B cell (primary cell): ENCODE measurements around the gene DLL1. TPM values are rescaled to one million over a fixed set of nuclear protein-coding genes. Genes with fewer than 3 reads are reported as not detected.

Source experiments
- ATAC-seq: fragments of 200-7000 bp; cut with Tn5 transposase; one replicate; pipeline ENCODE4 v1.10.0; 2021; ENCODE audit warnings: low read depth, mild to moderate bottlenecking, moderate number of reproducible peaks, moderate library complexity
- CTCF ChIA-PET: fragments of 350-600 bp; sonication (Branson Sonifier 250); formaldehyde crosslinking; loops from one replicate; lab custom pipeline; 2021; ENCODE audit warnings: antibody characterized with exemption, inconsistent platforms; lab: Charles Lee
- POLR2A ChIA-PET: fragments of 350-600 bp; sonication (Branson Sonifier 250); formaldehyde crosslinking; loops from one replicate; lab custom pipeline; 2021; ENCODE audit warnings: antibody characterized with exemption; lab: Charles Lee
- DNase-seq: peaks from one replicate; pipeline ENCODE4 v3.0.0; 2013
- H2AFZ ChIP-seq: 2 replicates; pipeline ENCODE4 v1.6.1; 2012; ENCODE audit warnings: mild to moderate bottlenecking, low read depth, low read length; ENCODE audit not compliant: insufficient read depth, poor library complexity, severe bottlenecking
- H3K27ac ChIP-seq, 2 donors: 1 replicate in 1 of 2; 2 replicates in 1 of 2; pipeline ENCODE4 v1.5.1; 2012 to 2013; ENCODE audit warnings: low read length in 2 of 2, mild to moderate bottlenecking in 2 of 2, moderate library complexity in 1 of 2
- H3K27me3 ChIP-seq, 4 experiments: fragments of 200-600 bp in 1 of 4; sonication (generic) in 1 of 4; replicated peaks in 1 of 4; 1 replicate in 2 of 4; 2 replicates in 2 of 4; pipeline versions ENCODE4 v1.6.1 to v1.7.0; 2013 to 2016; ENCODE audit warnings: low read length in 3 of 4, mild to moderate bottlenecking in 2 of 4, mixed read lengths in 1 of 4, moderate library complexity in 1 of 4; ENCODE audit not compliant: insufficient read depth in 4 of 4, control insufficient read depth in 3 of 4; ENCODE audit errors: control extremely low read depth in 1 of 4
- H3K36me3 ChIP-seq, 2 experiments: replicated peaks in 1 of 2; 1 replicate in 1 of 2; 2 replicates in 1 of 2; pipeline versions ENCODE4 v1.6.1 to v1.7.1; 2013; ENCODE audit warnings: low read length in 1 of 2; ENCODE audit not compliant: insufficient read depth in 2 of 2, control insufficient read depth in 1 of 2; ENCODE audit errors: control extremely low read depth in 1 of 2, extremely low read depth in 1 of 2
- H3K4me1 ChIP-seq, 2 donors: fragments of 200-600 bp in 1 of 2; sonication (generic) in 1 of 2; 1 replicate in 1 of 2; 2 replicates in 1 of 2; pipeline versions ENCODE4 v1.5.1 to v1.6.1; 2013 to 2017; ENCODE audit warnings: low read length in 2 of 2; ENCODE audit not compliant: control insufficient read depth in 2 of 2, insufficient read depth in 2 of 2
- H3K4me2 ChIP-seq: replicated peaks from 2 replicates; pipeline ENCODE3; 2012; ENCODE audit warnings: mild to moderate bottlenecking, low read depth, low read length; ENCODE audit not compliant: poor library complexity, severe bottlenecking
- H3K4me3 ChIP-seq, 5 experiments: fragments of 200-600 bp in 1 of 5; sonication (generic) in 1 of 5; 1 replicate in 3 of 5; 2 replicates in 2 of 5; pipeline versions ENCODE4 v1.5.1 to v1.7.0; 2011 to 2016; ENCODE audit warnings: low read length in 4 of 5, mild to moderate bottlenecking in 4 of 5, low read depth in 2 of 5, control low read depth in 1 of 5, moderate library complexity in 1 of 5; ENCODE audit not compliant: insufficient read depth in 1 of 5; ENCODE audit errors: control extremely low read depth in 1 of 5, extremely low read depth in 1 of 5
- H3K79me2 ChIP-seq: fragments of 200-600 bp; sonication (generic); one replicate; pipeline ENCODE4 v1.6.0; 2016; ENCODE audit warnings: low read length; ENCODE audit not compliant: control insufficient read depth, insufficient read depth
- H3K9ac ChIP-seq: fragments of 200-600 bp; sonication (generic); 2 replicates; pipeline ENCODE4 v1.6.1; 2017; ENCODE audit warnings: mild to moderate bottlenecking, low read length, moderate library complexity
- H3K9me3 ChIP-seq, 3 donors: one replicate each; pipeline versions ENCODE4 v1.6.1 to v1.7.1; 2013; ENCODE audit warnings: low read length in 2 of 3; ENCODE audit not compliant: control insufficient read depth in 2 of 3, insufficient read depth in 1 of 3; ENCODE audit errors: control extremely low read depth in 1 of 3
- H4K20me1 ChIP-seq: 2 replicates; pipeline ENCODE4 v1.6.0; 2012; ENCODE audit warnings: mild to moderate bottlenecking, low read length; ENCODE audit not compliant: insufficient read depth, control insufficient read depth, poor library complexity, severe bottlenecking
- H3K27ac Mint-ChIP-seq: one replicate; pipeline ENCODE4 v1.8.0; 2021; ENCODE audit warnings: mixed read lengths
- H3K27me3 Mint-ChIP-seq: one replicate; pipeline ENCODE4 v1.8.0; 2021; ENCODE audit warnings: mixed read lengths
- H3K4me1 Mint-ChIP-seq: one replicate; pipeline ENCODE4 v1.8.0; 2021; ENCODE audit warnings: mixed read lengths
- H3K4me3 Mint-ChIP-seq: one replicate; pipeline ENCODE4 v1.8.0; 2021; ENCODE audit warnings: mixed read lengths
- H3K9me3 Mint-ChIP-seq: one replicate; pipeline ENCODE4 v1.8.0; 2022; ENCODE audit warnings: mixed read lengths; ENCODE audit not compliant: insufficient read depth
- EZH2 ChIP-seq: IDR thresholded peaks from 2 replicates; pipeline ENCODE4 v1.6.1; 2012; ENCODE audit warnings: borderline replicate concordance, low read depth, mild to moderate bottlenecking, moderate library complexity, low read length; ENCODE audit not compliant: insufficient read depth, poor library complexity, severe bottlenecking
- WGBS: methylation state at CpG from one replicate; pipeline ENCODE4 v1.1.5; 2013; ENCODE audit warnings: missing lambda C conversion rate; ENCODE audit not compliant: insufficient coverage; 5-methylcytosine and 5-hydroxymethylcytosine counted together
- intact Hi-C: fragments of 100-400 bp; cut with micrococcal nuclease; formaldehyde crosslinking; loops from one replicate; pipeline ENCODE4 v1.10.0; 2022
- polyA plus RNA-seq: library from polyadenylated mRNA; depleted of rRNA; stranded (reverse); fragments of >200 nt; gene quantifications from 2 replicates; pipeline ENCODE4 v1.2.3, GENCODE V29; 2012
- total RNA-seq, 2 donors: library from RNA; stranded (reverse); fragments of 120-200 nt in 1 of 2; gene quantifications; 1 replicate in 1 of 2; 2 replicates in 1 of 2; pipeline versions ENCODE4 v1.2.3 to v1.2.4, GENCODE V29; 2013 to 2022
- TF ChIP-seq, protein P1 (sequence below): fragments of 200-600 bp; IDR thresholded peaks from one replicate; pipeline ENCODE4 v1.8.0; 2022; ENCODE audit warnings: antibody characterized with exemption, mild to moderate bottlenecking

DLL1 gene
- total and polyA plus RNA-seq, 2 donors (not counting 1 experiment from before 2014, with no cell fraction given), result 1.6 to 6.8 TPM

DNA sequence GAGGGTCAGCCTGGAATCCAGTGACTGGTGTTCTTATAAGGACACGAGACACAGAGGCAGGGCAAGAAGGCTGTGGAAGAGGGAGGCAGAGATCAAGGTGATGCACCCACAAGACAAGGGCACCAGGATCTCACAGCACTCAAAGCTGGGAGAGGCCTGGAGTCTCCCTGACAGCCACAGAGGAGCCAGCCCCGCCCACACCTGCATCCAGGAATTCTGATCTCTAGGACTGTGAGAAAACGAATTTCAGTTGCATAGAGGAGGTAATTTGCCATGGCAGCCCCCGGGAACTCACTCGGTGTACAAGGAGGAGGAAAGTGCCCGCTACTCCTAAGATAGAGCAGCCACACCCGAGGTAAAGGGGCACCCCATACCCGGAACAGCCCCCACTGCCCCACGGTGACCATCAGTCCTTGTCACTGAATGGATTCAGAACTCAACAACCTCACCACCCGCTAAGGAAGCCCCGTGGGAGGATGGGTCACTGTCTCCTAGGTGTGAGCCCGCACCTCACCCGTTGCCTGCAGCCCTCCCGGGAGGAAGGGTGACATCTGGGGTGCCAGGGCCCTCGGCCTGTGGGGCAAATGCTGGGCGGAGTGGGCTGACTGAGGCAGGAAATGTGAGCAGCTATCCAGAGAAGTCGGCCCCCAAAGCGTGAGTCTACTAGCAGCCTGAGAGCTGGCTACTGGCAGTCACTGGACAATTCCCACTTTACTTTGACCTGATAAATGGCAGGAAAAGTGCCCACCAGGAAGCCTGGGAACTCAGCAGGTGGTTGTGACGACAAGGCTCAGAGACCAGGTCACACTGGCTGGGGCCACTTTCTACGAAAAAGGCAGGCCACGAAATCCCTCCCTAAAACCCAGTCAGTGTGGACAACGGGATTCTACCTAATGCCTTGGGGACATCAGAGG lies 22.4 kb downstream of the DLL1 start:
- H3K4me3 Mint-ChIP-seq, result no peak overlapping the region
- Histone ChIP-seq H3K27me3 (no peaks in the 10 kb centered on the region), H3K4me3 (no peak overlapping the region), H3K9me3 (peaks cover 0 to 4% (median 0%) of the 10 kb centered on the region in 3 donors), H2AFZ (no peak overlapping the region), H3K9ac (no peak overlapping the region), H3K4me2 (no peak overlapping the region), H3K4me1 (peaks cover 12 to 20% of the 10 kb centered on the region in 2 donors), H3K79me2 (no peaks in the 10 kb centered on the region), H3K36me3 (no peaks in the 10 kb centered on the region), H3K27ac (no peak overlapping the region), H4K20me1 (no peaks in the 10 kb centered on the region)
- CTCF ChIA-PET, result no interaction called here
- peaks cover 11% of the 10 kb centered on the region for H3K27me3 Mint-ChIP-seq
- WGBS, result 87% methylated on average over 20 of the region's 22 CpGs
- POLR2A ChIA-PET, result no interaction called here
- no peak for DNase-seq
- intact Hi-C loops, result no loop called here
- no peak overlapping the region for H3K27ac Mint-ChIP-seq
- H3K4me1 Mint-ChIP-seq, result peaks cover 19% of the 10 kb centered on the region
- no peak for TF ChIP-seq EZH2
- TF ChIP-seq, protein P1, sequence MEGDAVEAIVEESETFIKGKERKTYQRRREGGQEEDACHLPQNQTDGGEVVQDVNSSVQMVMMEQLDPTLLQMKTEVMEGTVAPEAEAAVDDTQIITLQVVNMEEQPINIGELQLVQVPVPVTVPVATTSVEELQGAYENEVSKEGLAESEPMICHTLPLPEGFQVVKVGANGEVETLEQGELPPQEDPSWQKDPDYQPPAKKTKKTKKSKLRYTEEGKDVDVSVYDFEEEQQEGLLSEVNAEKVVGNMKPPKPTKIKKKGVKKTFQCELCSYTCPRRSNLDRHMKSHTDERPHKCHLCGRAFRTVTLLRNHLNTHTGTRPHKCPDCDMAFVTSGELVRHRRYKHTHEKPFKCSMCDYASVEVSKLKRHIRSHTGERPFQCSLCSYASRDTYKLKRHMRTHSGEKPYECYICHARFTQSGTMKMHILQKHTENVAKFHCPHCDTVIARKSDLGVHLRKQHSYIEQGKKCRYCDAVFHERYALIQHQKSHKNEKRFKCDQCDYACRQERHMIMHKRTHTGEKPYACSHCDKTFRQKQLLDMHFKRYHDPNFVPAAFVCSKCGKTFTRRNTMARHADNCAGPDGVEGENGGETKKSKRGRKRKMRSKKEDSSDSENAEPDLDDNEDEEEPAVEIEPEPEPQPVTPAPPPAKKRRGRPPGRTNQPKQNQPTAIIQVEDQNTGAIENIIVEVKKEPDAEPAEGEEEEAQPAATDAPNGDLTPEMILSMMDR, result no peak
- H3K9me3 Mint-ChIP-seq, result no peaks in the 10 kb centered on the region
- ATAC-seq, result no peak

GRCh38 chr6:170267688-170268087 lies 23.2 kb downstream of the DLL1 start:
- H3K4me3 Mint-ChIP-seq, result no peak overlapping the region
- WGBS, result 87% methylated on average over 13 of the region's 14 CpGs
- no peaks in the 10 kb centered on the region for H3K9me3 Mint-ChIP-seq
- CTCF ChIA-PET, result no interaction called here
- H3K4me1 ChIP-seq, result peaks cover 12 to 17% of the 10 kb centered on the region in 2 donors
- TF ChIP-seq EZH2, result no peak
- TF ChIP-seq, protein P1, result no peak
- no peak overlapping the region for H3K27ac ChIP-seq
- intact Hi-C loops, result no loop called here
- no peaks in the 10 kb centered on the region for H3K36me3 ChIP-seq
- no peak overlapping the region for H3K4me3 ChIP-seq
- H3K27ac Mint-ChIP-seq, result no peak overlapping the region
- H3K9me3 ChIP-seq, result no peaks in the 10 kb centered on the region
- no peak for ATAC-seq
- peaks cover 0 to 6% (median 0%) of the 10 kb centered on the region in 4 experiments for H3K27me3 ChIP-seq
- H3K79me2 ChIP-seq, result no peaks in the 10 kb centered on the region
- no peaks in the 10 kb centered on the region for H4K20me1 ChIP-seq
- peaks cover 13% of the 10 kb centered on the region for H3K4me1 Mint-ChIP-seq
- DNase-seq, result no peak
- H3K27me3 Mint-ChIP-seq, result peaks cover 14% of the 10 kb centered on the region
- no peak overlapping the region for H3K4me2 ChIP-seq
- no peak overlapping the region for H3K9ac ChIP-seq
- POLR2A ChIA-PET, result no interaction called here
- no peak overlapping the region for H2AFZ ChIP-seq
